HCT116 (cell line): ENCODE results near the gene PRG2. TPM values are rescaled to one million over a fixed set of nuclear protein-coding genes. Genes with fewer than 3 reads are reported as not detected.

Experiments
- ATAC-seq: fragments of 200-7000 bp; cut with Tn5 transposase; 2 replicates; pipeline ENCODE4 v1.9.1; 2020; ENCODE audit warnings: mild to moderate bottlenecking, moderate library complexity
- Bru-seq: library from RNA; stranded (reverse); fragments of 400-500 nt; gene quantifications from one replicate; lab custom pipeline; 2021; lab: Mats Ljungman, UMichigan
- BruChase-seq, 2 experiments: library from RNA; stranded (reverse); fragments of 400-500 nt; gene quantifications; one replicate each; lab custom pipeline; 2021; lab: Mats Ljungman, UMichigan
- BruUV-seq: library from RNA; stranded (reverse); fragments of 400-500 nt; replicated peaks from 2 replicates; lab custom pipeline; 2021; lab: Mats Ljungman, UMichigan
- CTCF ChIA-PET: fragments of 300-600 bp; sonication (Branson Sonifier 250); formaldehyde crosslinking; loops from one replicate; lab custom pipeline; 2021; ENCODE audit warnings: antibody characterized with exemption; lab: Charles Lee
- POLR2A ChIA-PET: fragments of 300-600, 350-600 bp; sonication (Branson Sonifier 250); formaldehyde crosslinking; loops from one replicate; lab custom pipeline; 2021; ENCODE audit warnings: antibody characterized with exemption; lab: Charles Lee
- RAD21 ChIA-PET, 2 experiments: fragments of 300-600 bp; sonication (Branson Sonifier 250); formaldehyde crosslinking; loops; one replicate each; lab custom pipeline; 2023; ENCODE audit warnings: low total read pairs in 2 of 2; ENCODE audit not compliant: uncharacterized antibody in 2 of 2, unreplicated experiment in 2 of 2, low non-redundant PET in 1 of 2; lab: Charles Lee
- DNase-seq: peaks from one replicate; pipeline ENCODE4 v3.0.0-alpha.2; 2010; ENCODE audit warnings: low read depth, low spot score
- H2AFZ ChIP-seq: fragments of 200-600 bp; shearing (Covaris generic), sonication (generic); 2 replicates; pipeline ENCODE4 v1.6.1; 2017; ENCODE audit warnings: low read depth, mixed run types, mixed read lengths, antibody characterized with exemption, low read length; ENCODE audit not compliant: poor library complexity, severe bottlenecking
- H3K27ac ChIP-seq: 2 replicates; pipeline ENCODE4 v1.5.1; 2012; ENCODE audit warnings: low read depth, low read length
- H3K27me3 ChIP-seq: fragments of 200-600 bp; sonication (generic); 2 replicates; pipeline ENCODE4 v1.6.1; 2016; ENCODE audit warnings: mixed run types, low read length, mixed read lengths; ENCODE audit not compliant: insufficient read depth
- H3K36me3 ChIP-seq, 2 experiments: fragments of 200-500 bp in 1 of 2; fragments of 200-600 bp in 1 of 2; sonication (Bioruptor generic) in 1 of 2; sonication (generic) in 1 of 2; 2 replicates each; pipeline versions ENCODE4 v1.5.1 to v1.6.1; 2014 to 2016; ENCODE audit warnings: low read length in 2 of 2, inconsistent platforms in 1 of 2, mixed read lengths in 1 of 2, mixed run types in 1 of 2; ENCODE audit not compliant: insufficient read depth in 2 of 2, control insufficient read depth in 1 of 2
- H3K4me1 ChIP-seq, 2 experiments: fragments of 200-600 bp in 1 of 2; sonication (generic) in 1 of 2; 2 replicates each; pipeline versions ENCODE4 v1.5.1 to v1.6.1; 2012 to 2017; ENCODE audit warnings: low read length in 2 of 2, inconsistent platforms in 1 of 2, mild to moderate bottlenecking in 1 of 2, mixed read lengths in 1 of 2, mixed run types in 1 of 2, moderate library complexity in 1 of 2; ENCODE audit not compliant: insufficient read depth in 2 of 2, control insufficient read depth in 1 of 2
- H3K4me2 ChIP-seq: fragments of 200-600 bp; sonication (generic); 2 replicates; pipeline ENCODE4 v1.6.1; 2017; ENCODE audit warnings: mixed run types, low read length, mixed read lengths
- H3K4me3 ChIP-seq, 2 experiments: fragments of 200-600 bp in 1 of 2; sonication (generic) in 1 of 2; replicated peaks in 1 of 2; 2 replicates each; pipeline ENCODE4 v1.5.1; 2011 to 2016; ENCODE audit warnings: low read length in 2 of 2, control low read depth in 1 of 2, low read depth in 1 of 2, mild to moderate bottlenecking in 1 of 2, mixed read lengths in 1 of 2, mixed run types in 1 of 2
- H3K79me2 ChIP-seq: fragments of 200-600 bp; sonication (generic); 2 replicates; pipeline ENCODE4 v1.6.1; 2017; ENCODE audit warnings: mild to moderate bottlenecking, mixed run types, low read length, moderate library complexity, mixed read lengths; ENCODE audit not compliant: insufficient read depth
- H3K9ac ChIP-seq: fragments of 200-600 bp; sonication (generic); 2 replicates; pipeline ENCODE4 v1.6.1; 2016; ENCODE audit warnings: low read length, mixed read lengths
- H3K9me2 ChIP-seq: fragments of 200-600 bp; sonication (generic), shearing (Covaris generic); 2 replicates; pipeline ENCODE4 v1.6.1; 2017; ENCODE audit warnings: mixed run types, mild to moderate bottlenecking, moderate library complexity; ENCODE audit not compliant: insufficient read depth
- H3K9me3 ChIP-seq, 2 experiments: fragments of 200-500 bp in 1 of 2; fragments of 200-600 bp in 1 of 2; sonication (Bioruptor generic) in 1 of 2; sonication (generic) in 1 of 2; 2 replicates each; pipeline ENCODE4 v1.6.1; 2014 to 2017; ENCODE audit warnings: low read length in 2 of 2, mixed read lengths in 2 of 2, inconsistent platforms in 1 of 2, low read depth in 1 of 2, mild to moderate bottlenecking in 1 of 2, mixed run types in 1 of 2, moderate library complexity in 1 of 2; ENCODE audit not compliant: control insufficient read depth in 1 of 2, insufficient read depth in 1 of 2
- H4K20me1 ChIP-seq: fragments of 200-600 bp; sonication (generic), shearing (Covaris generic); 2 replicates; pipeline ENCODE4 v1.6.1; 2017; ENCODE audit warnings: mixed run types, mild to moderate bottlenecking, moderate library complexity; ENCODE audit not compliant: insufficient read depth
- ATF3 ChIP-seq: IDR thresholded peaks from 2 replicates; pipeline ENCODE4 v1.6.1; 2012
- CTCF ChIP-seq, 3 experiments: fragments of 200-600 bp in 1 of 3; sonication (generic) in 1 of 3; IDR thresholded peaks in 2 of 3; conservative IDR thresholded peaks in 1 of 3; 2 replicates each; pipeline ENCODE4 v1.5.1; 2012 to 2017; ENCODE audit warnings: low read depth in 2 of 3, low read length in 2 of 3, antibody characterized with exemption in 1 of 3, borderline replicate concordance in 1 of 3, control low read depth in 1 of 3, mild to moderate bottlenecking in 1 of 3, mixed read lengths in 1 of 3, mixed run types in 1 of 3, moderate library complexity in 1 of 3; ENCODE audit not compliant: insufficient read depth in 1 of 3
- EGR1 ChIP-seq: IDR thresholded peaks from 2 replicates; pipeline ENCODE4 v1.6.1; 2012; ENCODE audit warnings: low read depth
- EZH2 ChIP-seq: fragments of 200-600 bp; sonication (generic); IDR thresholded peaks from 2 replicates; pipeline ENCODE4 v1.6.1; 2017; ENCODE audit warnings: antibody characterized with exemption, mixed run types
- FOSL1 ChIP-seq: IDR thresholded peaks from 2 replicates; pipeline ENCODE4 v1.6.1; 2012; ENCODE audit warnings: low read depth
- JUND ChIP-seq: IDR thresholded peaks from 2 replicates; pipeline ENCODE4 v1.6.1; 2012
- MAX ChIP-seq: IDR thresholded peaks from 2 replicates; pipeline ENCODE4 v1.6.1; 2012
- POLR2A ChIP-seq: IDR thresholded peaks from 2 replicates; pipeline ENCODE4 v1.7.0; 2011; ENCODE audit warnings: borderline replicate concordance; ENCODE audit not compliant: insufficient read depth, insufficient read length; ENCODE audit errors: extremely low read depth
- RAD21 ChIP-seq: IDR thresholded peaks from 2 replicates; pipeline ENCODE4 v1.6.1; 2012; ENCODE audit warnings: low read depth, mild to moderate bottlenecking
- REST ChIP-seq: IDR thresholded peaks from 2 replicates; pipeline ENCODE4 v1.6.1; 2012; ENCODE audit warnings: low read depth
- SIN3A ChIP-seq: IDR thresholded peaks from 2 replicates; pipeline ENCODE4 v1.6.1; 2012; ENCODE audit warnings: low read depth
- SRF ChIP-seq: IDR thresholded peaks from 2 replicates; pipeline ENCODE4 v1.6.1; 2012; ENCODE audit warnings: low read depth
- ZBTB33 ChIP-seq: IDR thresholded peaks from 2 replicates; pipeline ENCODE4 v1.6.1; 2011; ENCODE audit warnings: mild to moderate bottlenecking, low read length, moderate library complexity; ENCODE audit not compliant: insufficient replicate concordance; ENCODE audit errors: extremely low read depth
- ZNF274 ChIP-seq: fragments of 200-500 bp; sonication (Bioruptor generic); IDR thresholded peaks from 2 replicates; pipeline ENCODE4 v1.6.1; 2014; ENCODE audit warnings: mild to moderate bottlenecking, low read depth, low read length, inconsistent platforms
- intact Hi-C: fragments of 100-400 bp; cut with micrococcal nuclease; formaldehyde crosslinking; loops from 2 replicates; pipeline ENCODE4 v1.10.0; 2022
- long read RNA-seq: library from polyadenylated mRNA; unstranded; transcript quantifications from one replicate; pipeline ENCODE4 v2.0.0, GENCODE V29; 2021; ENCODE audit not compliant: unreplicated experiment
- polyA plus RNA-seq: library from polyadenylated mRNA; unstranded; fragments of >200 nt; gene quantifications from 2 replicates; pipeline ENCODE4 v1.2.1, GENCODE V29; 2012; ENCODE audit warnings: missing spikeins
- total RNA-seq: library from RNA; stranded (reverse); gene quantifications from one replicate; pipeline ENCODE4 v1.2.1, GENCODE V29; 2021; ENCODE audit not compliant: unreplicated experiment

PRG2 gene
- total RNA-seq (0.81 TPM), Bru-seq, nascent RNA (percentile 29 among the genes with signal in this experiment), BruChase-seq, experiment 1, labeled RNA remaining after a 6-hour chase (percentile 49 among the genes with signal in this experiment), BruChase-seq, experiment 2, labeled RNA remaining after a 2-hour chase (percentile 48 among the genes with signal in this experiment)
- polyA plus RNA-seq: 0.17 and 0.59 TPM in 2 replicates
- long read RNA-seq: 0 reads

GRCh38 chr11:57390535-57390934 lies at the start of gene PRG2:
TSS of gene PRG2 (minus strand) at chr11:57390650. CDS start at chr11:57389944, 706 bp downstream.
- Histone ChIP-seq H2AFZ (no peak within 1 kb of the TSS), H3K4me3 (no peak within 1 kb of the TSS), H3K79me2 (no peaks in the 10 kb centered on the region), H3K9me2 (no peaks in the 10 kb centered on the region), H3K4me1 (no peaks in the 10 kb centered on the region), H3K9me3 (no peaks in the 10 kb centered on the region), H3K36me3 (no peaks in the 10 kb centered on the region), H4K20me1 (no peaks in the 10 kb centered on the region), H3K27ac (no peak within 1 kb of the TSS), H3K27me3 (peaks cover 5% of the 10 kb centered on the region), H3K9ac (no peak within 1 kb of the TSS), H3K4me2 (no peak within 1 kb of the TSS)
- POLR2A ChIA-PET: no interaction called here
- intact Hi-C loops: no loop called here
- BruUV-seq: no TSS peak
- ATAC-seq: no peak
- RAD21 ChIA-PET: no interaction called here
- CTCF ChIA-PET: no interaction called here
- DNase-seq: no peak
- no peak for TF ChIP-seq REST
- no peak for TF ChIP-seq RAD21
- no peak for TF ChIP-seq ZNF274
- TF ChIP-seq FOSL1: no peak
- no peak for TF ChIP-seq CTCF (IDR thresholded peaks at IDR 0.05 in 2 of 3, conservative IDR thresholded peaks at IDR 0.05 in 1 of 3; ENCODE audit: borderline replicate concordance in 1 of 3, insufficient read depth in 1 of 3, low read depth in 2 of 3, low read length in 2 of 3)
- no peak for TF ChIP-seq MAX
- no peak for TF ChIP-seq JUND
- TF ChIP-seq SIN3A: no peak
- TF ChIP-seq EZH2: no peak
- no peak for TF ChIP-seq ZBTB33
- no peak for TF ChIP-seq SRF
- no peak for TF ChIP-seq EGR1
- no peak for TF ChIP-seq POLR2A
- no peak for TF ChIP-seq ATF3
